ENCODE measurements around the gene HENMT1.

HENMT1 gene

GRCh38 chr1:108634521-108634920 is 26.4 kb downstream of the HENMT1 start:
- in situ Hi-C loops (cut with MboI; ENCODE audit: low sequenced_read_pairs): loop anchor here (25.0 kb wide), 2 partner anchors 122 to 422 kb away; partner anchors contain the start of gene SLC25A24

DNA sequence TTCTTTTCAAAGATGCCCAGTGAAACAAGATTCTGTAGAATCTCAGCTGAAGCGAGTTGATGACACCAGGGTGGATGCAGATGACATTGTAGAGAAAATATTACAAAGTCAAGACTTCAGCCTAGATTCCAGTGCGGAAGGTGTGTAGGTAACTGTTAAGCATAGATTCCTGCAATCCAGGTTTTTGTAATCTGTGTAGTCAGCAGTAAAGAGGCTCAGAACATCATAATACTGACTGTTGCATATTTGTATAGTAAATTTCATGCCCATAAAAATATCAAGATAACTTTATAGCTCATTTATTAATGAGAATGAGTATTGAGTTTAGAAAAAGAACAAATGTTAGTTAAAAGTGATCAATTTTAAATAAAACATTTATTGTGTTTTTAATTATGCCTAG is 32.2 kb downstream of the HENMT1 start:
- in situ Hi-C loops (cut with MboI; ENCODE audit: low sequenced_read_pairs): loop anchor here (25.0 kb wide), 2 partner anchors 116 to 416 kb away; partner anchors contain the start of gene SLC25A24

DNA sequence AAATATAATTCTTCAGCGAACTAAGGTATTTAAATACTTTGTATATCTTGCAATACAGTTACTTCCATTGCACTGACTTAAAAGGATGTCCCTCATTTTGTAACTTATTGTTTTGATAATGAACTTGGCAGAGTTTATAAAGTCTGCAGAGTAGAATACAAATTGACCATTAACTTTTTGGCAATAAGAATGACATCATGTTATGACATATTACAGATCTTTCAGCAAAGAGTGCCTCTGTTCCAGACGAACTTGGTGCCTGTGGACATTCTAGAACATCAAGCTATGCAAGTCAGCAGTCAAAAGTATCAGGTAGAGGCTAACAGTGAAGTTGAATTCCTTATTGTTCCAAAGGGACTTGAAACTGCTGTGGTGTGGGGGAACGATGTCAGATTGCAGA is 32.9 kb downstream of the HENMT1 start:
- in situ Hi-C loops (cut with MboI; ENCODE audit: low sequenced_read_pairs): loop anchor here (25.0 kb wide), 2 partner anchors 116 to 416 kb away; partner anchors contain the start of gene SLC25A24

DNA sequence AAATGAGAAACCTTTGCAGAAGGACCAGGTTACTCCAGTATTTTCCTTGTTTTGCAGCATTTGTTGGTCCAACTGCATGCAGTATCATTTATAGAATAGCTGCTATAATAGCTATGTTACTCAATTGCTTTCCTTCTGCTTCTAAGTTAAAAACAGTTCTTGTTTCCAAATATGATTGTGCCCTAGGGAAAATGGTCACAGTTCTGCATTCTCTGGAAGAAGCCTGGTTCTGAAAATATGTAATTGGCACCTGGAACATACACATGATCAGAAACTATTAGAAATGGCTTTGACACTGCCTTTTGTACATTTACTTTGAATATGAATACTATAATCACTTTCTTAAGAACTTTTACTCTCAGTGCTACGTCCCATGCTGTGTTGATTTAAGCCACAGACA is 33.6 kb downstream of the HENMT1 start:
- in situ Hi-C loops (cut with MboI; ENCODE audit: low sequenced_read_pairs): loop anchor here (25.0 kb wide), 2 partner anchors 115 to 415 kb away; partner anchors contain the start of gene SLC25A24

DNA sequence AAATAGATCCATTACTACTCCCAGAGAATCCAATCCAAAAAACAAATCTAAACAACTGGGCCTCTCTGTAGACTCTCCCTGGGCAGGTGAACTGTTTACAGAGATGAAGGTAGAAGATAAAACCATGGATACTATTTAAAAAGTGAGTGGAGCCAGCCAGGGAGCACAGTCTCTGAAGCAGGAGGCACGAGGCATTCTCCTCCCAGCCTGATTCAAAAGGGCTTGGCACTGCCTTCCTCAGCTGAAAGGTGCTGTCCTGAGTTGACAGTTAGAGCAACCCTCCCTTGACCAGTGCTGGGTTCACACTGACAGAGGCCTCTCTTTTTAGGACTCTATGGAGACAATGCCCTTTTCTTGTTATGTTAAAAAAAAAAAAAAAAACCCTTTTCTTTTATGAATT is 36.8 kb downstream of the HENMT1 start:
- in situ Hi-C loops (cut with MboI; ENCODE audit: low sequenced_read_pairs): no loop called here

DNA sequence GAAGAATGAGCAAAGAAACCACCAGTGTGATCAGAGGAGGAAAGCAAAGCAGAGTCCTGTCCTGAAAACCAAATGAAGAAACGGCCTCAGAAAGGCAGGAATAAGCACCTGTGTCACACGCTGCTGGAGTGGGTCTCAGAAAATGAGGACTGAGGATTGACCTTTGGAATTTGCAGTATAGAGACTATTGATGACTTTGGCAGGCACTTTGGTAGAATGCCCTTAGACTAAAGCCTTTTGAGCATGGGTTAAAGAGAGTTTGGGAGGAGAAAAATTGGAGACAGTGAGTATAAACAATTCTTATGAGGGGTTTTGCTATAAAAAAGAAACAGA is 43.2 kb downstream of the HENMT1 start:
- in situ Hi-C loops (cut with MboI; ENCODE audit: low sequenced_read_pairs): no loop called here

DNA sequence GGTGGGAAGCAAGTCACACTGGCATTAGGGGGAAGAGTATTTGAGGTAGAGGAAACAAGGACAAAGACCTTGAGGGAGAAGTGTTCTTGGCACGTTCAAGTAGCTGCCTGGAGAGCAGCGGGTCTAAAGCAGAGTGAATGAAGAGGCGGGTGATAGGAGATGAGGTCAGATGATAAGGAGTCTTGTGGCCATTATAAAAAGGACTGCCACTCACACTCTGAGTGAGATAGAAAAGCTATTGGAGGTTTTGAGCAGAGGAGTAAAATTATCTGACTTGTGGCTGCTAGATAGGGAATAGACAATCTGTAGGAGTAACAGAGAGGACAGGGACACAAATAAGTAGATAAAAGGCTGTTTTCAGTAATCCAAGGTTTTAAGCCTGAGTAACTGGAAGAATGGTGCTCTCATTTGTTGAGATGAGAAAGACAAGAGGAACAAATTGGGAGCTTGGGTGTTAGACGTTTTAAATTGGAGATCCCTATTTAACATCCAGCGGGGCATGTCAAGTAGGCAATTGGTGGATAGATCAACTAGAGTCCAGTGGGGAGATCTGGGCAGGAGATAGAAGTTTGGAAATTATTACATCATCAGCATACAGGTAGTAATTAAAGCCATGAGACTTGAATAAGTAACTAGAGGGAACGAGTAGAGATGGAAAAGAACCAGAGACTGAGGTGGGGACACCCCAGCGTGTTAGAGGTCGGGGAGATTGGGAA is 43.7 kb downstream of the HENMT1 start:
- in situ Hi-C loops (cut with MboI; ENCODE audit: low sequenced_read_pairs): no loop called here

DNA sequence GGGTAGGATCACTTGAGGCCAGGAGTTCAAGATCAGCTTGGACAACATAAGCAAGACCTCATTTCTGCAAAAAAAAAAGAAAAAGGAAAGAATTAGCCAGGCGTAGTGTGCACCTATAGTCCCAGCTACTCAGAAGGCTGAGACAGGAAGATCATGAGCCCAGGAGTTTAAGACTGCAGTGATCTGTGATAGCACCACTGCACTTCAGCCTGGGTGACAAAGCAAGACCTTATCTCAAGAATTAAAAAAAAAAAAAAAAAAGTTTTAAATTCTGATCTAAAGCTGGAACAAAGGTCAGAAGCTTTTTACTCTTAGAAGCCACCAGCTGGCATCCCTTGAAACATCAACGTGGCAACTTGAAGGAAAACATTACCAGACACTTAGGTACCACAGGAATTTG is 45.3 kb downstream of the HENMT1 start:
- in situ Hi-C loops (cut with MboI; ENCODE audit: low sequenced_read_pairs): no loop called here

DNA sequence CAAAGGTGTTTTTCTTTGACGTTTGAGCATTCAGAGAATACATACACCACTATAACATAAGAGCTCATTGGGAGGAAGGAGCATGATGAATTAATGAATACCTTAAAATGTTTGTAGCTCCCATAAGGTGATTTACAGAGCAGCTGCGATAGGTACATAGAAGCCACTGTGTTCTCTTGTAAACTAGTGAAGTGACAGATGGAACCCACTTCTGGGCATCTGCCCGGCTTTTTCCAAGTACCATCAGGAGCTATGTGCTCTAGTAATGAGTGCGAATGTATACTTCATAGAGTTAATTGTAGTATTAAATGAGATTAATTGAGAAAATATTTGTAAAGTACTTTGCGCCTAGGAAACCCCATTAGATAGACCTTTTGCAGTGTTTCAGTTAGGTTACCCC is 48.4 kb downstream of the HENMT1 start:
- in situ Hi-C loops (cut with MboI; ENCODE audit: low sequenced_read_pairs): no loop called here

- in situ Hi-C loops (cut with MboI; ENCODE audit: low sequenced_read_pairs): no loop called here
Measured at GRCh38 chr1:108611984-108612383, 48.9 kb downstream of the HENMT1 start.

GRCh38 chr1:108610073-108610472 is 50.8 kb downstream of the HENMT1 start:
- in situ Hi-C loops (cut with MboI; ENCODE audit: low sequenced_read_pairs): no loop called here

DNA sequence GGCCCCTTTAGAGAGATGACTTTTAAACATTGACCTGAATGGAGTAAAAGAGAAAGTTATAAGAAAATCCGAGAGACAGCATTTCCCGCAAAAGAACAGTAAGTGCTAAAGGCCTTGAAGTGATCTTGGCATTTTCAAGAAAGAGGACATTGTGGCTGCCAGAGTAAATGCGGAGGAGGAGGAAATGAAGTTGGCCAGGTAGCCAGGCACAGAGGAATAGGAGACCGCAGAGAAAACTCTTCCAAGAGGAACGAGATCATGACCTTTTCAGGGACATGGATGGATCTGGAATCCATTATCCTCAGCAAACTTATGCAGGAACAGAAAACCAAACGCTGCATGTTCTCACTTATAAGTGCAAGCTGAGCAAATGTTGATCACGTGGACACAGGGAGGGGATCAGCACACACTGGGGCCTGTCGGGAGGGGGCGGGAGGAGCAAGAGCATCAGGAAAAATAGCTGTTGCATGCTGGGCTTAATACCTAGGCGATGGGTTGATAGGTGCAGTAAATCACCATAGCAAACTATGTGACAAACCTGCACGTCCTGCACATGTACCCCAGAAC is 51.3 kb downstream of the HENMT1 start:
- in situ Hi-C loops (cut with MboI; ENCODE audit: low sequenced_read_pairs): no loop called here

GRCh38 chr1:108606478-108606877 is 54.4 kb downstream of the HENMT1 start:
- in situ Hi-C loops (cut with MboI; ENCODE audit: low sequenced_read_pairs): no loop called here

DNA sequence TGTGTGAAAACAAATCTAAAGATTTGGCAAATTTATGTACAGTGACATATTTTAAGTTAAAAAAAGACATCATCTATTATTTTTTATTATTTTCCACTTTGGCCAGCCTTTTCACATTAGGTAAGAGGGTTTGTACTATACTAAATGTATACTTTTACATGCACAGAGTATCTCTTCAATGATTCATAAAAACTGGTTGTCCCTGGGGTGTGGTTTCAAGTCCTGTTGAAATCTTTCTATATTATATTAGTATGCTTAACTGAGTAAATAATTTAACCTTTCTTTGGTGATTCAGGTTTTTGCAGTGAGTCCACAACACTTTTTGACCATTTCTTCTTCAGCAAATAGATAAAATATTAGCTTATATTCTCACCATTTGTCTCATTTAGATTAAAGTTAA is 55.3 kb downstream of the HENMT1 start:
- in situ Hi-C loops (cut with MboI; ENCODE audit: low sequenced_read_pairs): no loop called here

- in situ Hi-C loops (cut with MboI; ENCODE audit: low sequenced_read_pairs): no loop called here
Measured at GRCh38 chr1:108601708-108602410, 59.0 kb downstream of the HENMT1 start.

DNA sequence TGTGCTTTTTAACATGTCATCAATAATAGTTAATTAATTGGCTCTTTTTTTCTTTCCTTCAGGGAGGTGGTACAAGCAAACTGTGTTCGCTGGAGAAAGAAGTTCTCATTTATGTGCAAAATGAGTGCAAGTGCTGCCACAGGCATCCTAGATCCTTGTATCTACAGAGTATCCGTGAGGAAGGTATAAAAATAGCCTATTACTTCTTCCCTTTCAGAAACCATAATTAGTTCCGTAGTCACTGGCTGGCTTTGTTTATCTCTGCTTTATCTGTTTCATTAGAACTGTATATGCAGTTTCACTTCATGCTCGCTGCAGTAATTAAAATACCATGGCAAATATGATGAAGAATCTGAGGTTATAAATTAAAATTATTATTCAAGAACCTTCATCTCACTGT is 60.4 kb downstream of the HENMT1 start:
- in situ Hi-C loops (cut with MboI; ENCODE audit: low sequenced_read_pairs): no loop called here

DNA sequence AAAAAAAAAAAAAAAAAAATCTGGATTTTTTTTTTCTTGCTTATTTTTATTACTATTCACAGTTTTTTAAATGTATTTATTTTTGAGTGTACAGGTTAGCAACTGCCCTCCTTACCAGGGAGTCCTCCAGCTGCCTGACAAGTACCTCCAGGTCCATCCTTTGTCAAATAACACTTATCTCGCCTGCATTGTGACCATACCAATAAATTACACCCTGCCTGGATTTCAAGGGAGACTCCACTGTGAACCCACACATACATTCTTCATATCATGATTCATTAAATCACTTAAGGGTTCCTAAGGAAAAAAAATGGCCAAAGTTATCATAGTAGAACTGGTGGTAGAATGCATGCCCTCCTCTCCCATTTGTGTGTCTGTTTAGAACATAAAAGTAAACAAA is 62.6 kb downstream of the HENMT1 start:
- in situ Hi-C loops (cut with MboI; ENCODE audit: low sequenced_read_pairs): no loop called here
